HL-60/S4 treated with retinoic acid at 250 ng/mL for 4 days and 3 days (cell line): ENCODE results near the gene PSMG4.

ENCODE experiments used
- in situ Hi-C: fragments of 300-500 bp; cut with MboI; formaldehyde crosslinking; loops from 2 replicates; pipeline ENCODE4 v1.7.0; 2022; ENCODE audit warnings: low sequenced_read_pairs

Gene PSMG4

DNA sequence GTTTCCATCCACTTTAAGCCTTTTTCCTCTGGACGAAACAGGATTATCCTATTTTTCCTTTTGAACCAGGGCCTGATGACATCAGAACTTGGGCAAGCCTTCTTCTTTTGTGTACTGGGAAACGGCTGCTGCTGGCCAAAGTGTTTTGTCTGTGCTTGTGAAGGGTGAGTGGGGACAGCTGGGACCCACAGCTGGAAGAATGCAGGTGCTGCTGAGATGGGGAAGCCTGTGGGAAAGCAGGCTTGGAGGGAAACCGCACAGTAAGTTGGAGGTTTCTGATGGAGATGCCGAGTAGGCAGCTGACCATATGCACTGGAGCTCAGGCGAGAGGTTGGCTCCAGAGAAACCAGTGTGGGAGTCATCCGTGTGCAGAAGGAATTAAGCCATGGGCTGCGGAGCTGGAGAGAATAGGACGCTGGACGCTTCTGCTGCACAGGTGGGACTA lies 8.5 kb upstream of the PSMG4 start:
- in situ Hi-C loops = loop anchor here (10.0 to 25.0 kb wide), 2 partner anchors 125 to 263 kb away; partner anchors contain the start of gene NQO2

GRCh38 chr6:3251462-3252314 lies 7.1 kb upstream of the PSMG4 start:
- in situ Hi-C loops = loop anchor here (10.0 to 25.0 kb wide), 2 partner anchors 127 to 264 kb away; partner anchors contain the start of gene NQO2

DNA sequence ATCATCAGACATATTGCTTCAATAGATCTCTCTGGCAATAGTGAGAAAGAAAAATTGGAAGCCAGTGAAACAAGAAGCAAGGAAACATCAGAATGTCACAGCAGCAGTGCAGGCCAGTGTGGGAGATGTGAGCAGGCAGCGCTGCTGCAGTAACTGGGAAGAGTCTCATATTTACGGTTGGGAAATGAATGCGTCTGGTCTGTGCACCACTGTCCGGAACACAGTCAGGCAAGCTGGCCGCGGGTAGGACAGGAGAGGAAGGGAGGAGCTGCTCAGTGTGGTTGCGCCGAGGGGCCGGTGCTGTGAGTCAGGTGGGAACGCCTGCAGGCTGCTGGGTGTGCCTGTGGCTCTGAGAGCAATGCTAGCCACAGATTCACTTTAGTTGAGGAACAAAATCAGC lies 6.4 kb upstream of the PSMG4 start:
- in situ Hi-C loops = loop anchor here (10.0 to 25.0 kb wide), 2 partner anchors 128 to 265 kb away; partner anchors contain the start of gene NQO2

DNA sequence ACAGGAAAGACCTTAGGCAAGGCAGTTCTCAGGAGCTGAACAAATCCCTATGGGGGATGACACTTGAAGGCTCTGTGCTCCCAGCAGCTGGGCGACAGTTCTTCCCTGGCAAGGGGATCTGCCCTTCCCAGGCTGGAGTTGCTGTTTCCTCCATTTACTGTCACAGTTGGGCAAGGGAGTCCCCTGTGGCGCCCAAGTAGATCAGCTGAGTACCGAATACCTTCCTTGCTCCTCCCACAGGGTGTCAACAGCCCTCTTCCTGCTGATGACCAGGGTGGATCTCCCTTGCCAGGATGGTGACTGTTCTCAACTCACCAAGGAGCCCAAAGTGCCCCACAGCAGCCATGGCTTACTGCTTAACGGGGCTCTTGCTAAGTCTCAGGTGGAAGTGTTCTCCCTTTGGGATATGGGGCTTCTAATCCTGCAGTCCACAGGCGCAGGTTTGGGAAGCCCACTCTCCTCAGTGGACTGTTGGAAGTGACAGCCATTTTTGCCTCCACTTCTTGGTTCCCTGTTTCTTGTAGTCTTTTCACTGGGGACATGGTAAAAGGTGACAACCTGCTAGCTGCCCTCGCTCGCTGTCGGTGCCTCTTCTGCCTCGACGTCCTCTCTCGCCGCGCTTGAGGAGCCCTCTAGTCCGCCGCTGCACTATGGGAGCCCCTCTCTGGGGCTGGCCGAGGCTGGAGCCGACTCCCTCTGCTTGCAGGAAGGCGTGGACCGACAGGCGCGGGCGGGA lies 5.7 kb upstream of the PSMG4 start:
- in situ Hi-C loops = loop anchor here (10.0 to 25.0 kb wide), 2 partner anchors 128 to 266 kb away; partner anchors contain the start of gene NQO2

DNA sequence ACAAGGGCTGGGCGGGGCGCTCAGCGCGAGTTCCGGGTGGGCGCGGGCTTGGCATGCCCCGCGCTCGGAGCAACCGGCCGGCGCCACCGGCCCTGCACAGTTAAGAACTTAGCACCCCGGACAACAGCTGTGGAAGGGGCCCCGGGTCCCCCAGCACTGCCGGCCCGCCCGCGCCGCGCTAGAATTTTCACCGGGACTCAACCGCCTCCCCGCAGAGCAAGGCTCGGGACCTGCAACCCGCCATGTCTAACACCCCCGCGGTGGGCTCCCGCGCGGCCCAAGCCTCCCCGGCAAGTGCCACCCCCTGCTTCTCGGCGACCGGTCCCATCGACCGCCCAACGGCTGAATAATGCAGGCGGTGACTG lies 5.2 kb upstream of the PSMG4 start:
- in situ Hi-C loops = loop anchor here (10.0 to 25.0 kb wide), 2 partner anchors 129 to 266 kb away; partner anchors contain the start of gene NQO2

DNA sequence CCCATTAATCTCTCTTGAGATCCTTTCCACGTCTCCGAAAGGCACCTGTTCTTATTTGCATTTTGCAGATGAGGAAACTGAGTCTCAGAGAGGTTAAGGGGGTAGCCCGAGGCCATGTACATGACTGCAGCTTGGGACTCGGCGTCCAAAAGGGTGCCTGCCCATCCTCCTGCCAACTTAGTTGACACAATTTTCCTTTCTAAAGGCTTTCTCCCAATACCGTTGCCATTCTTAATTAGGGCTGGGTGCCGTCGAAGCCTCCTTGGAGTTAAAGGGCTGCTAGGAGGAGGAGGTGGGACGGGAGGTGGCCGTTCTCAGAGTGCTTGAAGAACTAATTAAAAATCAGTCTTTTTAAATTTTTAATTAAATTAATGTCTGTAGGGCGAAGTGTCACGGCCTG lies 546 bp upstream of the PSMG4 start:
- in situ Hi-C loops = loop anchor here (10.0 to 25.0 kb wide), 2 partner anchors 133 to 271 kb away; partner anchors contain the start of gene NQO2

- in situ Hi-C loops = loop anchor here (10.0 to 25.0 kb wide), 2 partner anchors 135 to 272 kb away; partner anchors contain the start of gene NQO2
Measured at GRCh38 chr6:3259491-3259958, 778 bp downstream of the PSMG4 start.

GRCh38 chr6:3260296-3260695 lies 1.5 kb downstream of the PSMG4 start:
- in situ Hi-C loops = loop anchor here (25.0 kb wide), 1 partner anchor 273 kb away; the partner anchor contains the start of gene NQO2

GRCh38 chr6:3260772-3261517 lies 2.2 kb downstream of the PSMG4 start:
- in situ Hi-C loops = loop anchor here (25.0 kb wide), 1 partner anchor 274 kb away; the partner anchor contains the start of gene NQO2

- in situ Hi-C loops = loop anchor here (25.0 kb wide), 1 partner anchor 274 kb away; the partner anchor contains the start of gene NQO2
Measured at GRCh38 chr6:3261518-3261820, 2.7 kb downstream of the PSMG4 start.

GRCh38 chr6:3261921-3262320 lies 3.2 kb downstream of the PSMG4 start:
- in situ Hi-C loops = loop anchor here (25.0 kb wide), 1 partner anchor 275 kb away; the partner anchor contains the start of gene NQO2

DNA sequence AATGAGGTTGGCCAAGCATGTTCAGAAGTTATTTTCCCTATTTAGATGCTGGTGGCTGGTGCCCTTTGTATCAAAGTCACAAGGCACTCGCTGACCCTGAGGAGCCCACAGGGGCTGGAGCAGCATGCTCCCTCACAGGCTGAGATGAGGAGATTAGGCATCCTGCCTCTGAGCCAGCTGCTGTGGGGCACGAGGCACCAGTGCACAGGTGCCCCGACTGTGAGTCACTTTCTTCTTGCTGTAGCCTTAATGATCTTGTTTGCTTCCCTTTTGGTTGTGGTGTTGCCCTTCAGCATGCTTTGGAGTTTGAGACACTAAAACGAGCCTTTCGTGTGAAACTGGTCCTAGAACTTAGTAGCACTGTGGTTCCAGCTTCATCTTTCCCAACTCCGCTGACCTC lies 4.3 kb downstream of the PSMG4 start:
- in situ Hi-C loops = loop anchor here (25.0 kb wide), 1 partner anchor 276 kb away; the partner anchor contains the start of gene NQO2

DNA sequence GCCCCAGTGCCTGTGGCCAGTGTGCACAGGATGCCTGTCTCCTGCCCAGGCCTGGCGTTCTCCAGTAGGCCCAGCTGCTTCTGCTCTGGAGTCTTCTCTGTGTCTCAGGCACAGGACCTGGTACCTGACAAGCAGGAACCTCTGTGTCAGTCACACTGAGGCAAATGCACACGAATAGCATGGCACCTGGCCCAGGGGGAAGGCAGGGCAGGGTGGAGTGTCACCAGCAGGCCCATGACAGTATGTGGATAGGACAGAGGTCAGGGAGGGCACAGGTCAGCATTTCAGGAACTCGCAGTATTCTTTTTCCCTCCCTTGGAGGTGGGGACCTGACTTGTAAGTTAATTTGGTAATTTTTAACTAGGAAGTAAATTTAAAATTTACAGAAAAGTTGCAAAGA lies 5.6 kb downstream of the PSMG4 start:
- in situ Hi-C loops = loop anchor here (25.0 kb wide), 1 partner anchor 277 kb away; the partner anchor contains the start of gene NQO2

GRCh38 chr6:3265671-3266070 lies 6.9 kb downstream of the PSMG4 start:
- in situ Hi-C loops = loop anchor here (25.0 kb wide), 1 partner anchor 278 kb away; the partner anchor contains the start of gene NQO2

DNA sequence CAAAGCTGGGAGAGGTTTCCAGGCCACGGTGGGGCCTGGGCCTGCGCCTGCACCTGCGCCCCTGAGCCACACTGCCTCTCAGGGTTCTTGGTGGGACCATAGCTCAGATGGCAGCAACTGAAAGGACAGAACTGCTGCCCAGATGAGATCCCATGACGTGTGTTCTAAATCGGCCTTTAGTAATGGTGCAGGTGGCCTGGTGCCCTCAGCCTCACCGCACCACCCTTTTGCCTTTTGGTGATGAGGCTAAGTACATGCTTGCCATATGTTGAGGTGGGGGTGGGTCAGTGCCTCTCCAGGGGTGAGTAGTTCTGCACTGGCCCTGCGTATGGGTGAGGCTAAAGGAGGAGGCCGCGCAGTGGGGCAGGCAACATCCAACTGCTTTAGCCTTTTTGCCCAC lies 7.4 kb downstream of the PSMG4 start:
- in situ Hi-C loops = loop anchor here (25.0 kb wide), 1 partner anchor 279 kb away; the partner anchor contains the start of gene NQO2

- in situ Hi-C loops = loop anchor here (25.0 kb wide), 1 partner anchor 280 kb away; the partner anchor contains the start of gene NQO2
Measured at GRCh38 chr6:3267162-3267561, 8.4 kb downstream of the PSMG4 start.

GRCh38 chr6:3268680-3269079 lies 9.9 kb downstream of the PSMG4 start:
- in situ Hi-C loops = loop anchor here (25.0 kb wide), 1 partner anchor 281 kb away; the partner anchor contains the start of gene NQO2

DNA sequence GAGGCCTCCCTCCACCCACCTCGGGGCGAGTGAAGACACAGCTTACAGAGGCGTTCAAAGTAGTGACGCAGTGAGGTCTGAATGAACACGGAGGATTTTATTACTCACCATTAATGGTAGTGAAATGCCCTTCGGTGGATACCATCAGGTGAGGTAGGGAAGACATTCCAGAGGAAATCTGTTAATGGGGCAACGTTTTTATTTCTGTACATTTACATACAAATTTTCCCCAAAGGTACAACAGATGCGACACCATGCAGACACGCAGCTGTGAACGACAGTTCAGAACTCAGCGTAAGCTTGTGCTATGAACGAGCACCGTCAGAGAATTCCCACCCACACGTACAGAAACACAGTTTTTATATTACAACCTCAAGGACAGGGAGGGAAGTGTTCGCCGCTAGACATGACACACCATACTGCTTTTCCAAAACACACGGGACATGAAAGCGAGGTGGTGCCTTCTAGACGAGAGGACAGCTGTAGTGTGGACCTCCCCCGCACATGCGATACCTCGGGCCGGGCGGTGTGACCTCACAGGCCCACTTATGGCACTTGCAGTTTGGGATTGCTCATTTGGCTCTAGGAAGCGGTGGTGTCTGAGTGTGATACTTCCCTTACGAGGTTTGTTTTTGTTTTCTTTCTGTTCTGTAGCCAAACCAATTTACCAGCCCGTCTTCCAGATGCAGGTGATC lies 10.7 kb downstream of the PSMG4 start:
- in situ Hi-C loops = loop anchor here (25.0 kb wide), 1 partner anchor 282 kb away; the partner anchor contains the start of gene NQO2

DNA sequence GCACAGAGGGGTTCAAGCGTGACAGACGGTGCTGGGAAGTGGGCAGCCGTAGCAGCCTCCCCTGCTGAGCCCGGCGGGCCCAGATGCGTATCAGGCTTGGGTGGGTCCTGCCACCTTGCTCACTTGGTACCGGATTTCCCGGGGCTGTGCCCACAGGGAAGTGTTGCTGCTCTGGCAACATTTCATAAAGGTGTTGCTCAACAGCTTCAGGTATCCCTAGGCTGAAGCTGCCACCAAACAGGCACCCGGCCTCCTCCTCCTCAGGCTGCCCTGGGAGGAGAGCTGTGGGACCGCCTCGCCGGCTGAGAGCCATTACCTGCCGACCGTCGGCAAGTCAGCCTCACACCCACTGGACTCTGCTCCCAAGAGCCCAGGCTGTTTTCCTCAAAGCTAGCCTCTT lies 11.5 kb downstream of the PSMG4 start:
- in situ Hi-C loops = loop anchor here (10.0 to 25.0 kb wide), 2 partner anchors 283 to 465 kb away; partner anchors contain the start of gene NQO2
